ENCODE results near the gene SFXN3. TPM values are rescaled to one million over a fixed set of nuclear protein-coding genes. Genes with fewer than 3 reads are reported as not detected.

SFXN3 gene
- total and polyA plus RNA-seq, 2 of the 8 experiments (the other 6 are each of a cell fraction or from before 2014, with no cell fraction given), result 2.6 to 2.8 TPM

GRCh38 chr10:101053516-101053915 lies 22.5 kb downstream of the SFXN3 start (continued):
- TF ChIP-seq CBX8 (IDR thresholded peaks at IDR 0.05; ENCODE audit: borderline replicate concordance, low read depth, low read length), result no peak
- TF ChIP-seq CHD2 (IDR thresholded peaks at IDR 0.05; ENCODE audit: low read length), result no peak
- no peak for TF ChIP-seq ZNF274 (IDR thresholded peaks at IDR 0.05; ENCODE audit: borderline replicate concordance, extremely low read depth, low read length)
- no peak for TF ChIP-seq TAF7 (optimal IDR thresholded peaks at IDR 0.05; ENCODE audit: borderline replicate concordance, low read depth, low read length)
- TF ChIP-seq RAD21 (IDR thresholded peaks at IDR 0.05 in 1 of 2, conservative IDR thresholded peaks at IDR 0.05 in 1 of 2; ENCODE audit: low read depth in 2 of 2, low read length in 2 of 2), result no peak

Data from H1 (cell line).